OCI-LY3 (cell line): Measurements from ENCODE around the gene CDK15.

Source experiments
- H2AFZ ChIP-seq: fragments of 200-600, 300-600 bp; shearing (Covaris generic); 2 replicates; pipeline ENCODE4 v1.6.0; 2014; ENCODE audit warnings: antibody characterized with exemption, low read depth, low read length
- H3K27ac ChIP-seq: fragments of 200-600, 300-600 bp; sonication (generic); 2 replicates; pipeline ENCODE4 v1.5.1; 2014; ENCODE audit warnings: mild to moderate bottlenecking, low read length, moderate library complexity, mixed read lengths
- H3K27me3 ChIP-seq: fragments of 200-600, 300-600 bp; sonication (generic); 2 replicates; pipeline ENCODE4 v1.6.1; 2014; ENCODE audit warnings: low read depth, low read length, mixed read lengths
- H3K36me3 ChIP-seq: fragments of 200-600, 300-600 bp; sonication (generic); replicated peaks from 2 replicates; pipeline ENCODE3; 2014; ENCODE audit warnings: low read depth, low read length, mixed read lengths
- H3K4me1 ChIP-seq: fragments of 300-600, 200-600 bp; sonication (generic); 2 replicates; pipeline ENCODE4 v1.6.1; 2014; ENCODE audit warnings: low read length, mixed read lengths
- H3K4me2 ChIP-seq: fragments of 200-600, 300-600 bp; sonication (generic); 2 replicates; pipeline ENCODE4 v1.6.1; 2014; ENCODE audit warnings: low read length, mixed read lengths
- H3K4me3 ChIP-seq: fragments of 300-600, 200-600 bp; sonication (generic); 2 replicates; pipeline ENCODE4 v1.5.1; 2014; ENCODE audit warnings: antibody characterized with exemption, mild to moderate bottlenecking, low read length, moderate library complexity
- H3K79me2 ChIP-seq: fragments of 300-600, 200-600 bp; shearing (Covaris generic); 2 replicates; pipeline ENCODE4 v1.6.1; 2014; ENCODE audit warnings: mild to moderate bottlenecking, low read length, mixed read lengths
- H3K9ac ChIP-seq: fragments of 300-600, 200-600 bp; shearing (Covaris generic); 2 replicates; pipeline ENCODE4 v1.6.0; 2014; ENCODE audit warnings: mild to moderate bottlenecking, low read length, moderate library complexity
- H3K9me3 ChIP-seq: fragments of 200-600, 300-600 bp; shearing (Covaris generic); 2 replicates; pipeline ENCODE4 v1.6.1; 2014; ENCODE audit warnings: low read length, mixed read lengths; ENCODE audit not compliant: insufficient read depth
- H4K20me1 ChIP-seq: fragments of 200-600, 300-600 bp; sonication (generic); 2 replicates; pipeline ENCODE4 v1.6.1; 2016; ENCODE audit warnings: low read length, mixed read lengths; ENCODE audit not compliant: insufficient read depth
- EZH2phosphoT487 ChIP-seq: fragments of 200-600 bp; shearing (Covaris generic); IDR thresholded peaks from 2 replicates; pipeline ENCODE4 v1.6.1; 2018; ENCODE audit warnings: antibody characterized with exemption, mixed run types, low read depth
- TF ChIP-seq, protein P1 (sequence below): fragments of 200-600, 300-600 bp; sonication (generic); IDR thresholded peaks from 2 replicates; pipeline ENCODE4 v1.5.1; 2014; ENCODE audit warnings: antibody characterized with exemption, low read length, low read depth

The CDK15 gene

GRCh38 chr2:201835066-201835465 lies 28.7 kb downstream of the CDK15 start:
- TF ChIP-seq, protein P1, sequence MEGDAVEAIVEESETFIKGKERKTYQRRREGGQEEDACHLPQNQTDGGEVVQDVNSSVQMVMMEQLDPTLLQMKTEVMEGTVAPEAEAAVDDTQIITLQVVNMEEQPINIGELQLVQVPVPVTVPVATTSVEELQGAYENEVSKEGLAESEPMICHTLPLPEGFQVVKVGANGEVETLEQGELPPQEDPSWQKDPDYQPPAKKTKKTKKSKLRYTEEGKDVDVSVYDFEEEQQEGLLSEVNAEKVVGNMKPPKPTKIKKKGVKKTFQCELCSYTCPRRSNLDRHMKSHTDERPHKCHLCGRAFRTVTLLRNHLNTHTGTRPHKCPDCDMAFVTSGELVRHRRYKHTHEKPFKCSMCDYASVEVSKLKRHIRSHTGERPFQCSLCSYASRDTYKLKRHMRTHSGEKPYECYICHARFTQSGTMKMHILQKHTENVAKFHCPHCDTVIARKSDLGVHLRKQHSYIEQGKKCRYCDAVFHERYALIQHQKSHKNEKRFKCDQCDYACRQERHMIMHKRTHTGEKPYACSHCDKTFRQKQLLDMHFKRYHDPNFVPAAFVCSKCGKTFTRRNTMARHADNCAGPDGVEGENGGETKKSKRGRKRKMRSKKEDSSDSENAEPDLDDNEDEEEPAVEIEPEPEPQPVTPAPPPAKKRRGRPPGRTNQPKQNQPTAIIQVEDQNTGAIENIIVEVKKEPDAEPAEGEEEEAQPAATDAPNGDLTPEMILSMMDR: no peak
- TF ChIP-seq EZH2phosphoT487: no peak
- no peak overlapping the region for H3K4me3 ChIP-seq
- H2AFZ ChIP-seq: peak overlapping the region; percentile 56
- H3K27ac ChIP-seq: no peak overlapping the region
- no peaks in the 10 kb centered on the region for H3K79me2 ChIP-seq
- no peaks in the 10 kb centered on the region for H4K20me1 ChIP-seq
- H3K9ac ChIP-seq: no peak overlapping the region
- no peaks in the 10 kb centered on the region for H3K9me3 ChIP-seq
- no peaks in the 10 kb centered on the region for H3K36me3 ChIP-seq
- peaks cover 3% of the 10 kb centered on the region; the same call in 1 of the 2 replicates for H3K27me3 ChIP-seq
- no peak overlapping the region for H3K4me2 ChIP-seq
- peaks cover 8% of the 10 kb centered on the region for H3K4me1 ChIP-seq

DNA sequence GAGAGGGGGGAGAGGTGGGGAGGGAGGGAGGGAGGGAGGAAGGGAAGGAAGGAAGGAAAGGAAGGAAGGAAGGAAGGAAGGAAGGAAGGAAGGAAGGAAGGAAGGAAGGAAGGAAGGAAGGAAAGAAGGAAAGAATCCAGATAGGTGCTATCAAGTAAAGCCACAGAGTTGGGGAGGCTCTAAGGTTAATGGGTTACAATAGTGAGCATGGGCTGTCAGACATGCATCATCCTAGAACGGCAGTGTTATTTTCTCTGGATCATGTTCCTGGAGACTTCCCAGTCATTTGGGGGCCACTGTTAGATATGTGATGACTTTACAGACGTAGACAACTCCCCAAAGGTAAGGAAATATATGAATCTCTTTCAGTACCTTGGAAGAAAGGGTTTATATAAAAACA lies 31.1 kb downstream of the CDK15 start:
- no peaks in the 10 kb centered on the region for H3K27me3 ChIP-seq
- no peak overlapping the region for H3K27ac ChIP-seq
- no peaks in the 10 kb centered on the region for H3K79me2 ChIP-seq
- no peak overlapping the region for H3K4me3 ChIP-seq
- TF ChIP-seq, protein P1: no peak
- TF ChIP-seq EZH2phosphoT487: no peak
- no peaks in the 10 kb centered on the region for H3K9me3 ChIP-seq
- no peaks in the 10 kb centered on the region for H3K36me3 ChIP-seq
- H3K4me2 ChIP-seq: no peak overlapping the region
- no peak overlapping the region for H3K9ac ChIP-seq
- peaks cover 8% of the 10 kb centered on the region for H3K4me1 ChIP-seq
- H4K20me1 ChIP-seq: no peaks in the 10 kb centered on the region
- H2AFZ ChIP-seq: no peak overlapping the region

DNA sequence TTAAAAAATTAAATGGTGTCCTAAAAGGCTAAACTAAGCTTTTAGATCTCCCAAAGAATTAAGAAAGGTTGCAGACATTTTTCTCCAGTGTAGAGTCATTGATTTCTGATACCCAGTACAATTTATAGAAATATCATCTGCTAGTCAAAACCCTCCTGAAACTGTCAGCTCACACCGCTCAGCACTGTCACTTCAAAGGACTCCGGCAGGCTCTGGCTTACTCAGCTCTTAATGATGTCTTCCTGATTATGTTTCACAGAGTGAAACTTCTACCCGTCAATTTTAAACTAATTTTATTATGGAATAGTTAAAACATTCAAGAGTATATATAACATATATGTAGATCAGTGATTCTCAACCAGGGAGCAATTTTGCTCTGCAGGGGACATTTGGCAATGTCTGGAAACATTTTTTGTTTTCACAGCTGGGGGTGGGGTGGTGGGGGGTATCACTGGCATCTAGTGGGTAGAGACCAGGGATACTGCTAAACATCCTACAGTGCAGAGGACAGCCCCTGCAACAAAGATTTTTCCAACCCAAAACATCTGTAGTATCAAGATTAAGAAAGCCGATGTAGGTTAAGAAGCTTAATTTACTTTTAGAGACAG lies 31.6 kb downstream of the CDK15 start:
- Histone ChIP-seq H3K4me3 (no peak overlapping the region), H2AFZ (no peak overlapping the region), H3K4me1 (peaks cover 8% of the 10 kb centered on the region), H3K9me3 (no peaks in the 10 kb centered on the region), H4K20me1 (no peaks in the 10 kb centered on the region), H3K4me2 (no peak overlapping the region), H3K9ac (no peak overlapping the region), H3K79me2 (no peaks in the 10 kb centered on the region), H3K27me3 (no peaks in the 10 kb centered on the region), H3K27ac (no peak overlapping the region), H3K36me3 (no peaks in the 10 kb centered on the region)
- TF ChIP-seq EZH2phosphoT487: no peak

- Histone ChIP-seq H3K4me2 (no peak overlapping the region), H3K27me3 (no peaks in the 10 kb centered on the region), H3K79me2 (no peaks in the 10 kb centered on the region), H4K20me1 (no peaks in the 10 kb centered on the region), H3K4me1 (no peaks in the 10 kb centered on the region), H3K36me3 (no peaks in the 10 kb centered on the region), H3K9ac (no peak overlapping the region), H3K9me3 (no peaks in the 10 kb centered on the region), H3K27ac (no peak overlapping the region), H2AFZ (no peak overlapping the region), H3K4me3 (no peak overlapping the region)
- TF ChIP-seq, protein P1: no peak
- TF ChIP-seq EZH2phosphoT487: no peak
These were observed 33.4 kb downstream of the CDK15 start for GRCh38 chr2:201839727-201840126.
